AML-193 (cell line): Measurements from ENCODE around the gene ENTPD5.
"Not testable (repeated sequence)": the region's sequence is repeated elsewhere in the genome, so short reads cannot be mapped to it uniquely, and the experiment has no call there.

Experiments used
- DNase-seq, 2 experiments: peaks; one replicate each; lab custom pipeline; 2025; lab: John Stamatoyannopoulos, UW

ENTPD5 gene

DNA sequence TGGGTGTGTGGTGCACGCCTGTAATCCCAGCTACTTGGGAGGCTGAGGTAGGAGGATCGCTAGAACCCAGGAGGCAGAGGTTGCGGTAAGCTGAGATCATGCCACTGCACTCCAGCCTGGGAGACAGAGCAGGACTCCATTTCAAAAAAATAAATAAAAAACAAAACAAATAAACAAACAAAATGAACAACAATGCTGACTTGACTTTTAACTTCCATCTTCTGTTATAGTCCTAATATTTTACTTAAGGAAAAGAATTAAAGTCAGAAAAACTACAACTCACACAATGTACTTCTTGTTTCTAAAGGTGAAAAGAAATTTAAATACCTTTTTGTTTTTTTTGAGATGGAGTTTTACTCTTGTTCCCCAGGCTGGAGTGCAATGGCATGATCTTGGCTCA lies 13.4 kb downstream of the ENTPD5 start:
- not testable (repeated sequence) for DNase-seq

GRCh38 chr14:73998726-73999125 lies 20.4 kb downstream of the ENTPD5 start:
- DNase-seq, result no peak

GRCh38 chr14:73997944-73998447 lies 21.1 kb downstream of the ENTPD5 start:
- DNase-seq, result no peak

DNA sequence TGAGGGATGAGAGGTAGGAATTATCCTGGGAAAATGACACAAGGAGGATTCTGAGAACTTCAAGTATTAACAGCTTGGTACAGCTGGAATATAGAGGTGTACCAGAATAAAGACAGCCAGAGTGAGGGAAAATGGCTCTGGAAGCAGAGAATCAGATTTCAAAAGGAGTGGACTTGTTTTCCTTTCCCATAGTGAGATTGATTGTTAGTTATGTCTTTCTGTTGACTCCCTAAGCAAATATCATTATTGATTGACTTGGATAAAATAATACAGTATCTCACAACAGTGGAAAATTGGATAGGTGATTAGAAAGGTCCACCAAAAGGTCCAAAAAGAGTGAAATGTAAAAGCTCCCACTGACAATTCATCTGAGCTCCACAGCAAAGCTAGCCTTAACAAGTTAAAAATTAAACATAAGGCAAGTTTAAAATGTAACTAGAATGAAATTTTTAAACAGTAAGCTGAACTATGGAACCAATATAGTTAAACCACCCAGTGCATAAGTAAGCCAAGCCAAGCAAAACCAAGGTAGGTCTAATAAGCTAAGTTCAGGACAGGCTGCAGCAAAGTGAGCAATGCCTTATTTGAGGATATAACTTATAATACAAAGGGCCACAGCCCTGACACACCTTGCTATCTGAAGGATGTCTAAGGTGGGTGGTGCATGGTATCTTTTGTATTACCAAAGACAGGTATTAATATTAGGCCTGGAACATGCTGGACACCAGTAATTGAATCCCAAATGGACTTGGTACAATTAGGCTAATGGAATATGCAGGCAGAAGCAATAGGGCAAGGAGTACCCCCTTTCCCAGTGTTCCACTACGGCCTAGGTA lies 21.8 kb downstream of the ENTPD5 start:
- DNase-seq, result no peak

- DNase-seq, result no peak
Measured at GRCh38 chr14:73996731-73997107, 22.4 kb downstream of the ENTPD5 start.

GRCh38 chr14:73995977-73996378 lies 23.1 kb downstream of the ENTPD5 start:
- DNase-seq, result no peak

DNA sequence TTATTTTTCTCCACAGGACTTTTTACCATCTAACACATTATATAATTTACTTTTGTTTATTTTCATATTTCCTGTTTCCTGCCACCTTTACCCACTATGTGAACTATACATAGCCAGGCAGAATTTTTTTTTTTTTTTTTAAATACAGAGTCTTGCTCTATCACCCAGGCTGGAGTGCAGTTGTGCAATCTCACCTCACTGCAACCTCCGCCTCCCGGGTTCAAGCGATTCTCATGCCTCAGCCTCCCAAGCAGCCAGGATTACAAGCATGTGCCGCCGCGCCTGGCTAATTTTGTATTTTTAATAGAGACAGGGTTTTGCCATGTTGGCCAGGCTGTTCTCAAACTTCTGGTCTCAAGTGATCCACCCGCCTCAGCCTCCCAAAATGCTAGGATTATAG lies 24.2 kb downstream of the ENTPD5 start:
- not testable (repeated sequence) for DNase-seq

- no peak for DNase-seq
Measured at GRCh38 chr14:73991092-73991491, 28.0 kb downstream of the ENTPD5 start.

- not testable (repeated sequence) for DNase-seq
Measured at GRCh38 chr14:73988656-73989055, 30.4 kb downstream of the ENTPD5 start.

GRCh38 chr14:73988065-73988464 lies 31.0 kb downstream of the ENTPD5 start:
- no peak for DNase-seq

DNA sequence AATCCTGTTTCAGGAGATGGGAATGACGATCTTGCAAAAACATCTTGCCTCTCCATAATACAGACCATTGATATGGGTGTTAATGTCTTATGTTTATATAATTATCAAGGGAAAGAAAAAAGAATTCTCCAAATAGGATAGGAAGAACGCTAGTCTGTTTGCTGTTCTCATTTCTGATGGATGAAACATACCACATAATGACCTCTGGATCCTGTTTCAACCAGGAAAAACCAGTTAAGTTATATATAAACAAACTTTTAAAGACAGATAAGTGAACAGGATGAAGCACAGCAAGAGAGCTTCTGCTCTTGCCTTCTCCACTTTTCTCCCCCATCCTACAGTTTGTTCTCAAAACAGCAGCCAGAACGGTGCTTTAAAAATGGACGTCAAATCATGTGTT lies 41.2 kb downstream of the ENTPD5 start:
- DNase-seq, result no peak

DNA sequence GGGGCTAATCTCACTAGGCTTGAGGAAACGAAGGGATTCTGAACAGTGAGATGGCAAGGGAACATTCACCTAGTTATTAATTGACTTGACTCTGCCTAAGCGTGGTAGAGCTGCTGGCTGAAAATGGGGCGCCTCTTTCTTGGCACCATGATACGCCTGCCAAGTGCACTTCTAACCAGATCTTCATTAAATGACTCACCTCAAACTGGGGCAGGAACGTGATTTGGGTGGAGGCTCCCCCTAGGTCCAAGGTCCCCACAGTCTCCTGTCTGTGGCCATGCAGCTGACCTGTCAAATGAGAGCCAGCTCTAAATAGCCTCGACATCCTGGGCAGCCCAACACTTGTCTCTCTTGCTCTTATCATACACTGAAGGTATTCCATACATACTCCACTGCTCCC lies 43.0 kb downstream of the ENTPD5 start:
- DNase-seq, result no peak

GRCh38 chr14:73973497-73973896 lies 45.6 kb downstream of the ENTPD5 start:
- DNase-seq, result no peak

DNA sequence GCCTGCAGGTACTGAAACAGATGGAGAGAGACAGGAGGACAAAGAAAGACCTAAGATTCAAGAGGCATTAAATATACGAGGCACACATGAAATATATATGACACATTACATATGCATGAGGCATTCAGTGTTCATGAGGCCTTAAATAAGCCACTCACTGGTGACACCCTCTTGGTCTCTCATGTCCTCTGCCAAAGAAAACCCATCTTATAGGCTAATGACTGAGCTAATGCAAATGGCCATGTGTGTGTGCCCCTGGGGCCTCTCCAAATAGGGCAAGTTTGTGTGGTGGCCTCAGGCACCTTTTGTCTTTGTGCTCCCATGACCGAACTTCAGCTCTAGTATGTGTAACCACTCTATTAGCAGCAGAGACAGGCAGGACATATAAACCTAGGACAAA lies 50.2 kb downstream of the ENTPD5 start:
- DNase-seq, result no peak

DNA sequence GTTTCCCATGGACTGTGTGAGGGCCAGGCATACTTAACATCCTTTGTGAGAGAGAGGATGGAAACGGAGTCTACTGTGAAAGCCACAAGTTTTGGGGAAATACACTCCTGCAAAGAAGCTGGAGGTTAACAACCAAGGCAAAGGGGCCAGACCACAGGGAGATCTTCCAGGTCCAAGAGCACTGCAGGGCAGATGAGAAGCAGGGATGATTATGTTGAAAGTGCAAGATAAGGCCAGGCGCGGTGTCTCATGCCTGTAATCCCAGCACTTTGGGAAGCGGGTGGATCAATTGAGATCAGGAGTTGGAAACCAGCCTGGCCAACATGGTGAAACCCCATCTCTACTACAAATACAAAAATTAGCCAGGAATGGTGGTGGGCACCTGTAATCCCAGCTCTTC lies 53.9 kb downstream of the ENTPD5 start:
- no peak for DNase-seq

- DNase-seq, result no peak
Measured at GRCh38 chr14:73961192-73961591, 57.9 kb downstream of the ENTPD5 start.

DNA sequence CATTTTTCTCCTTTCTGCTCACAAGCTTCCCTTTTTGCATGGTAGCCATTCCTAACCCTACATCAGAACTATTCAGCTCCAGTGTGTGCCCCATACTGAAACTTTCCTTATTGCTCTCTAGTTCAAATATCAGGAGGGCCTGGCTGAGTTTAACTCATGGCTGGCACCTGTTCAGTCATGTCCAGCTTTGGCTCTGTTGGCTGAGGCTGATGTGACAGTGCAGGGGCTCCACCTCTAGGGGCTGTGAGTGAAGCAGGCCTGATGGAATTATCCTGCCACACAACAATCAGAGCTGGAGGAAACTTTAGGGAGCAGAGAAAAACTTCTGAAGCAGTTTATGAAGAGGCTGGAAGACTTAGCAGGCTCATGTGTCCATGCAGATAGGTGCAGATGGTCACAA lies 60.5 kb downstream of the ENTPD5 start:
- no peak for DNase-seq

DNA sequence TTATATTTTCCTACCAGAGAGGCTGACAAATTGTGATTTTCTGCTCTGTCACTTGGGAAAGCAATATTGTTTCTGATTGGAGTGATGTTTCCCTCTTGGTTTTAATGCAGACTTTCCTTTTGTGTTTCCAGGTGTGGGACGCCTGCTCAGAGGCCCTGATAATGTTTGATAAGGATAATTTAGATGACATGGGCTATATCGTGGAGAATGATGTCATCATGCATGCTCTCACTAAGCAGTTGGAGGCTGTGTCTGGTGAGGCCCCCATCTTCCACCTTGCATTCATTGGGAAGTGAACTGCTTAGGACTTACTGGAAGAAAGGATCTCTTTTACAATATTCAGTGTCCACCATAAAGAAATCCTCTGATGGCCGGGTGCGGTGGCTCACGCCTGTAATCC lies 63.4 kb downstream of the ENTPD5 start:
- no peak for DNase-seq

- no peak for DNase-seq
Measured at GRCh38 chr14:73953731-73954130, 65.4 kb downstream of the ENTPD5 start.

DNA sequence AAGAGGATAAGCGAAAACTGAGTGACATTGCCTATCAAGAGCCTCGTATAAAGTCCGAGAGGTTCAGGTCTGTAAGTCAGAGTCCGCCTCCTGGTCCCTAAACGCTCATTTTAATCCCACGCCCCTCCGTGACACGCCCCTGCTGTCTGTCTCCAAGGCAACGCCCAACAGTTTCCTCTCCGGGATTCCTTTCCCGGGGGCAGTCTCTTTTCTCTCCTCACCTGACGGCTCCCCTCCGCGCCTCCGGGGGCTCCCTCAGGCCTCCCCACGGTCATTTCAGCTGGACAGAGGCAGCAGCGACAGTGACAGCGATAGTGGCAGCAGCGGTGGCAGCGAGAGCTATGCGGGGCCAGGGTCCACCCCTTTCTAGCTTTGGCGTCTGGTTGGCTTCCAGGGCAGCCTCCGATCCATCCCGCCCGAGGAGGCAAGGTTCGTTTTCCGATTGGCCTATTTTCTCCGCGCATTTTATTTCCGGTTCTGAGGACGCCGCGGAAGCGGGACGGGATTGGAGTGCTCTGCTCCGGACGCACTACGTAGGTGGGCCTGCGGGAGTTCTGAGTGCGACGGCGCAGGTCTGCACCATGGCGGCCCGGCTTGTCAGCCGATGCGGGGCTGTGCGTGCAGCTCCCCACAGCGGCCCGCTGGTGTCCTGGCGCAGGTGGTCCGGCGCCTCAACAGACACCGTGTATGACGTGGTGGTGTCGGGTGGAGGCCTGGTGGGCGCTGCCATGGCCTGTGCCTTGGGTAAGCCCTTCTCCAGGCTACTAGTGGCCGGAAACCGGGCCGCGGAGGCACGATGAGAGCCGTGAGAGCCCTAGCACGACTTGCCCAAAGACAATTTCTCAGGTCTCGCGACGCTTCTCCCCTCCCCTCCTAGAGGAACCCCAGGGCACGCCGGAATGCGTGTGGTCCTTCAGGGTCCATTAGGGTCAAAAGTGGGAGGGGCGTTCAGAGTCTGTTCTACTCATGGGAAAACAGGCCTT lies 69.0 kb downstream of the ENTPD5 start, which contains the start of the genes COQ6 and FAM161B:
Gene COQ6, plus strand, starts transcription at position 551 of the 983 bp plus-strand sequence. Its CDS starts 31 bp downstream, at position 582.
Gene FAM161B, minus strand, starts transcription at position 343 of the 983 bp plus-strand sequence. Its CDS starts 68 bp downstream, at position 275.
- DNase-seq, result peak; percentile 92 to 93

GRCh38 chr14:73945159-73945670 lies 73.9 kb downstream of the ENTPD5 start:
- no peak for DNase-seq
